IPS-NIHi7 (cell line): ENCODE results near the gene MYBPC2.

Source experiments
- DNase-seq: peaks from one replicate; pipeline ENCODE4 v3.0.0; 2012; ENCODE audit warnings: mixed read lengths; ENCODE audit errors: extremely low spot score

MYBPC2 gene

DNA sequence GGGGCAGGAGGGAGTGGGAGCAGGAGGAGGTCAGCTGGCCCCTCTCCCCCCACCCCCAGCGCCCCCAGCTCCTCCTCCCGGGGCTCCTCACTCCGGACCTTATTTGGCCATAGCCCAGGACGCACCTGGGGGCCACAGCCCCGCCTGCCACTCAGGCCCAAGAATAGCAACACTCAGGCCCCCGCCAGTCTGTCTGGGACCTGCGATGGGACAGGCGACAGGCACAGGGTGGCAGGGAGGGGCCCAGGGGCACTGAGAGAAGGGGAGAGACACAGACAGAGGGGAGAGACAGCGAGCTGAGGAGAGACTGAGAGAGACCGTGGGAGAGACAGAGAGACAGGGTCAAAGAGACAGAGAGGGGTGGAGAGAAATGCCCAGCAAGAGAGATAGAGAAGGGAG, 68.1 kb downstream of the MYBPC2 start:
- no peak for DNase-seq

DNA sequence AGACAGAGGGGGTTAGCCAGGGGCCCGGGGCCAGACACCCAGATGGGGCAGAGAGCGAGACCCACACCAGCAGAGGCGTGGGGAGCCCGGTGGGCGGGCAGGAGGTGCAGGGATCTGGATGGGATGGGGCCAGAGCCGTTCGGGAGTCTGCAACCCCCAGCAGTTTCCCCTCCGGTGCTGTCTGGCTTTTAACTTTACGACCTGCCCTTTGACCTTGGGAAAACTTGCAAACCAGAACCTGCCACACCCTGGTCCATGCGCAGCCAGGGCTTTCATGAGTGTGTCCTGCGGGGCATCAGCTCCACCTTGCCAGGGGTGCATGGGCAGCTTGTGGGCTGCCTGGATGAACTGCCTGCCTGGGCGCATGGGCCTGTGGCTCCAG, 68.5 kb downstream of the MYBPC2 start:
- DNase-seq, result no peak

DNA sequence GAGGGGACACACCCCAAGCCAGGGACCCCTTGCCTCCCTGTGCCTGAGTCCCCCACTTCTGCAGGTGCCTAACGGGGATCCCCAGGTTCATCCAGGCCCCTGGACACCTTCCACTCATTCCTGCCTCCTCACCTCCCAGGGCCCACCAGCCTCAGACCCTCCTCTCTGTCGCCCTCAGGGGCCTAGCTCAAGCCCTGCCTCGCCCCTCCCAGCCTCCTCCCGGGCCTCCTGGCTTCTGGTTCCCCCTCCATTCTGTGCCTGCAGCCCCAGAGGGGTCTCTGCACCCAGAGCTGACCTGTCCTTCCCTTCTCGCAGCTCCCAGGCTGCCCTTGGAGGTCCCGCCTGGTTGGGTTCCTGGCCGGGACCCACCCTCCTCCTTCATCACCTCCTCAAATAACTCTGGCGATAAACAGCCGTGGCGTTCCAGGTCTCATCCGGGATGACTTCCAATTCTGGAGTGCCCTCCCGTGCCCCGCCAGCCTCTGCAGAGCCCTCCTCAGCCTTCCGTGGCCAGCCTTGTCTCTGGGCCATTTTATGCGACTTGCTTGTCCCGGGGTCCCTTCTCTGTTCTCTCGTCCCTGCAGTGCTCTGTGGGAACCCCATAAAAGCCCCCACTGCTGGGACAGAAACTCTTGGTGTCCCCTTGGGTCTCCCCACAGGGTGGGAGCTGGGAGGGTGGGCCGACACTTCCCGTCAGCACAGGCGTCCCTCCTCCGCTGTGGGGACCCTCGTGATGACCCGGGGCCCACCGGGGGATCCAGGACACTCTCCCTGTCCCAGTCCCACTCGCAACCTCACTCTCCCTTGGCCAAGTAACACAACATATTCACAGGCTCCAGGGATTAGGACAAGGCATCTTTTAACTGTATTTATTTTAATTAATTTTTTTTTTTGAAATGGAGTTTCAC, 69.1 kb downstream of the MYBPC2 start:
- DNase-seq, result no peak

DNA sequence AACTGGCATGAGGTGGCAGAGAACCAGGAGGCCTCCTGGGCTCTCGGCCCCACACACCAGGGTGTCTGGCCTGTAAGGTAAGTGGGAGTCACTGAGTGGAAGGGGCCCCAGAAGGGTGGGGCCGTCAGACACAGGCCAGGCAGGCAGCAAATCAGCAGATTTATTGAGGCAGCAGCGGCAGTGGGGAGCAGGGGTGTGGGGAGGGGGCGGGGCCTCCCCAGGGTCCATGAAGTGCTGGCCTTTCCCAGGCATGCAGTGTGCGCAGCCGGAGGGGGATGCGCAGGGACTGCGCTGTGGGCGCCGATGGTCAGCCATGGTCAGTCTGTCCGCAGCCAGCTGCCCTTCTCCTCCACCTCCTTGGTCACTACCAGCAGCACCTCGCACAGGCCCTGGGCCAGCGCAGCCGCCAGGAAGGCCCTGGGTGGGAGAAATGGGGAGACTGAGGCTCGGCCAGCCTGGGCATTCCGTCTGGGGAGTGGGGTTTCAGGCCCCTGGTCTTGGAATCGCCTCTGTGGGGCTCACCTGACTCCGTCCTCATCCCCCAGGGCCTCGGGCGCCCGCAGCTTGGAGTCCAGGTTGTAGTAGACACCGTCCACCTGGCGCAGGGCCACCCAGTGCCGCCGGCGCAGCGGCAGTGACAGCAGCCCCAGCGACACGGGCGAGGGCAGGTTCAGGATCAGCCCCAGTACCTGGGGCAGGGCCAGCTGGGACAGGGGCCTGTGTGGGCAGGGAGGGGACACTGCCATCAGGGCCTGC, 73.3 kb downstream of the MYBPC2 start:
- no peak for DNase-seq

DNA sequence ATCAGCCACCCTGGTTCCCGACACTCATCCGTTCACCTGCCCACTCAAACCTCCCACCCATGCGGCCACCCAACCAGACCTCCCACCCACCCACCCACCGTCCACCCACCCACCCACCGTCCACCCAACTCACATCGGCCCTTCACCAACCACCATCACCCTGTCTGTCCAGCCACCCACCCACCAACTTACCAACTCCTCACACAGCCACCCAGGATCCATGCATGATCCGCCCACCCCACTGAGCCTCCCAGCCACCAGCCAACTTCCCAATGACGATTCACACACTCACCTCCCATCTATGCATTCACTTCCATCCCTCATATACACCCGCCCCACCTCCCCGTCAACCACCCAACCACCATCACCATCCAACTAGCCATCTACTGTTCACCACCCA, 74.0 kb downstream of the MYBPC2 start:
- no peak for DNase-seq

DNA sequence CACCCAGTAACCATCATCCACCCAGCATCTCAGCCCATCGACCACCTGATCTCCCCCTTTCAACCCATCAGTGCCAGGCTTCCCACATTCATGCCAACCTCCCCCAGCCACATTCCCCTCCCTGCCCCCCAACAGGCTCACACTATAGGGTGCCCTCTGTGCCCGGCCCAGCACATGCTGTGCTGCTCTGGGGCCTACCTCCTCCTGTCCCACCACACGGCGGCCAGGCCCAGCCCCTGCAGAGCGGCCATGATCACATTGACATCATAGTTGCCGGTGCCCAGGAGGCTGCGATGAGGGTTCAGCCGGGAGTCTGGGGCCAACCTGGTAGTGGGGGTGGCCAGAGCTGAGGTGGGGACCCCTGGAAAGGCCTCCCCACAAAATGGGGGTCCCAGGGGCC, 74.7 kb downstream of the MYBPC2 start:
- no peak for DNase-seq

DNA sequence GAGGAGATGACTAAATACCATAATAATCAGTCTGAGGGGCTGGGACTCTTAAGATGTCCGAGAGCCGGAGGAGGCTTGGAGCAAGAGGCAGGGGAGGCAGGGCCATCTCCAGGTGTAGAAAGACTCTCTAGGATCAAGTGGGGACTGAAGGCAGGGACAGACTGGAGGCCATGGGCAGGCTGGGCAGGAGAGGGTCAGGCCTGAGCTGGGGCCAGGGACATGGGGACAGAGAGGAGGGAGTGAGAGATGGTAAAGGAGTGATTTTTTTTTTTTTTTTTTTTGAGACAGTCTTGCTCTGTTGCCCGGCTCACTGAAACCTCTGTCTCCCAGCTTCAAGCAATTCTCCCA, 76.1 kb downstream of the MYBPC2 start:
- DNase-seq, result no peak

DNA sequence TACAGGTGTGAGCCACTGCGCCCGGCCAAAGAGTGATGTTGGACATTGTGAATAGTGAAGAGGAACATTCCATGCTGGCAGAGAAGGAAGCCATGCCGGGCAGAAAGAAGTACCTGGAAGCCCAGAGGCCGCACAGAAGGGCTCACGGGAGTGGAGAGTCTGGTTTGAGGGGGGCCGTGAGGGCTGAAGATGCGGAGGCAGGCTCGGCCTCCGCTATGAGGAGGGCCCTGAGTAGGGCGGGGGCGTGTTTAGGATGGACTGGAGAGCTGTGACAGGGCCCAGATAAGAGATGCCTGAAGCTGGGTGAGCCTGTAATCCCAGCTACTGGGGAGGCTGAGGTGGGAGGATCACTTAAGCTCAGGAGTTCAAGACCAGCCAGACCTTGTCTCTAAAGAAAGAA, 76.7 kb downstream of the MYBPC2 start:
- no peak for DNase-seq

DNA sequence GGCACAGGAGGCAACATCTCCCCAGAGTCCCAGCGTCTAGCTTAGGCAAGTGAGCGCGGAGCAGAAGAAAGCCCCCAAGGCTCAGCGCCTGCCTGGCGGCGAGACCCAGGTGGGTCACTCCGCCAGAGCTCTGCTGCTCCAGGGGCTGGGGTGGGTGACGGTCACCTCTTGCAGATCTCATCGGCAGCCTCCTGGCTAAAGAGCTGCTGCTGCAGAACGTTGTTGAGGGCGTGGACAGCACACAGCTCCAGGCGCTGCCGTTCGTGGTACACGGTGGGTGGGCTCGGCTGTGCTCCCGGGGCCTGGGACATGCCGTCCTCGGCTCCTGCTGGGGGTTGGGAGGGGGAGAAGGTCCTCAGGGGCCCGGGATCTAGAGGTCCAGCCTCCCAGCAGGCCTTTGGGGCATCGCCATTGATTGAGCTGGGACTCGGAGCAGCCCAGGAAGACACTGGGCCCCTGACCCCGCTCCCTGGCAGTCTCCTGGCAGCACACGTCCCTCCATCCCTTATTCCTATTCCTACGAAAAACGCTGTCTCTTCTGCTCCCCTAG, 77.5 kb downstream of the MYBPC2 start:
- no peak for DNase-seq

DNA sequence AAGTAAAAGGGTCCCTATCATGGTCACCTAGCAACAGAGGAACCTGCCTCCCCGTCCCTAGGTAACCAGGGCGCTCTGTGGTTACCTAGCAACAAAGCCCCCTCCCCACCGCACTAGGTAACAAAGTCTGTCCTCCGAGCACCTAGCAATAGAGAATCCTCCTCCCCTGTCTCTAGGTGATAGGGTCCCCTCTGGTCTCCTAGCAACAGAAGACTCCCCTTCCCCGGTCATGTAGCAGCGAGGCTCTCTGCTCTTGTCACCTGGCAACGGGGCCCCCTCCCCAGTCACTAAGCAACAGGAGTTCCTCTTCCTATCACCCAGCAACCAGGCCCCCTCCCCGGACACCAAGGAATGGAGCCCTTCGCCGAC, 78.0 kb downstream of the MYBPC2 start:
- DNase-seq, result peak; percentile 76

DNA sequence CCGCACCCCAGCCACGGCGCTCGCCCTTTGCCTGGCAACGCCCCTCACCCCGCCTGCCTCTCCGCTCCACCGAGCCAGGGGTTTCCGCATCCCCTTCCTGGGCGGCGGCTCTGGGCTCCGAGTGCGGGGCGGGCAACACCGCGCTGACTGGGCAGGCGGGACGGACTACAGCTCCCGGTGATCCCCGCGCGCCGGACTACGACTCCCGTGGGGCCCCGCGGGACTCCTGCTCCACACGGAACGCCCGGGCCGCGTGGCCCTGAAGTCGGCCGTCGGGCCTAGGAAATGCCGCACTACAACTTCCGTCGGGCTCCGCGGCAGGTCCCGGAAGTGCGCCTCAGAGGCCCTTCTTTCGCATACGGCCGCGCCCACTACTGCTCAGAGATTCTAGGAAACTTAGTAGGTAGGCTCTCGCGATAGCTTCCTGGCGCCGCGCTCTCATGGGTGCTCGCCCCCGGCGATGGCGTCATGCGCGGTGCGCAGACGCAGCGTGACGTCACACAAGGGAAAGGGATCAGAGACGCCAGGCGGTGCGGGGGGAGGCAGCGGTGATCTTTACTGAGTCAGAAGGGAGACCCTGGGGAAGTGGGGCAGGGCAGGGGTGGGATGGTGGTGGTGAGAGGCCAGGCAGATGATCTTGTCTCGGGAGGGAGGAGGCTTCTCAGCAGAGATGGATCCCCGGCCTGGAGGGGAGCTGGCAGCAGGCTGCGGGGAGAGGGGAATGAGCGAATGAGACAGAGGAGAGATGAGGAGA, 78.6 kb downstream of the MYBPC2 start, which contains the start of gene JOSD2:
Gene JOSD2 (minus strand): TSS at position 123 of the 754 bp plus-strand sequence. CDS start 760 bp downstream, outside the sequence.
- peak; percentile 98 for DNase-seq

DNA sequence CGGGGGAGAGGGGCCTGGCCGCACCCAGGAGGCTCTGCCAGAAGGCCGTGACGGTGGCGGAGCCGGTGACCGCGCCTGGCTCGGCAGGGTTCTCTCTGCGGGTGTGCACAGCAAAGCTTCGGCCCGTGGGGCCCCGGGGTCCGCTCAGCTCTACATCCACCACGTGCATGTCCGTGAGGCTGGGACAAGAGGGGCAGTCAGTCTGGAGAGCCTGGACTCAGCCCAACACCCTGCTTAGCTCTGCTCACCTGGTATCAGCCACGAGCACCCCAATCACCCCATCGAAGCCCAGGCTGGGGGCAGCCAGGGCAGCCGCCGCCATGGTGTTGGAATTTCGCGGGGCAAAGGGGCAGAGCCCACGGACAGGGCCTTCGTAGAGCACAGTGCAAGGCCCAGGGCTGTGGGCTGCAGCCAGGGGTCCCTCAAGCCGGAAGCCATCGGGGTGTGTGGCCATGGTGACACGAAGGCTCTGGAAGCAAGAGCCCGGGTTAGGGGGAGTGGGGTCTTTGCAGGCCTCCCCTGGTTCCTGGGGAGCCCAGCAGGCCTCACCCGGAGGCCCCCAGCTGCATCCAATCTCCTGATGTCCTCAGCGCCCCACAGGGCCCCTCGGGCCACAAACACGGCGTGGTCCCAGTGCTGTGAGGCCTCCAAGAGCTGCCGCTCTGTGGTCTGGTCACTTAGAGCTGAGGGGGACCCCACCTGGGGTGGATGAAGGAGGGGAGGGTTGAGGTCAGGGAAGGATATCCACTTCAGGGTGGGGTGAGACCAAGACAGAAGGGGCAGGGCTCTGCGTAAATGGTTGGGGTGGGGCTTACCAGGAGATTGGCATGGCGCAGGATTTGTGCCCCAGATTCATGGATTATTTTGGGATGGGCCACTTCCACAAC, 79.7 kb downstream of the MYBPC2 start:
- DNase-seq, result no peak

DNA sequence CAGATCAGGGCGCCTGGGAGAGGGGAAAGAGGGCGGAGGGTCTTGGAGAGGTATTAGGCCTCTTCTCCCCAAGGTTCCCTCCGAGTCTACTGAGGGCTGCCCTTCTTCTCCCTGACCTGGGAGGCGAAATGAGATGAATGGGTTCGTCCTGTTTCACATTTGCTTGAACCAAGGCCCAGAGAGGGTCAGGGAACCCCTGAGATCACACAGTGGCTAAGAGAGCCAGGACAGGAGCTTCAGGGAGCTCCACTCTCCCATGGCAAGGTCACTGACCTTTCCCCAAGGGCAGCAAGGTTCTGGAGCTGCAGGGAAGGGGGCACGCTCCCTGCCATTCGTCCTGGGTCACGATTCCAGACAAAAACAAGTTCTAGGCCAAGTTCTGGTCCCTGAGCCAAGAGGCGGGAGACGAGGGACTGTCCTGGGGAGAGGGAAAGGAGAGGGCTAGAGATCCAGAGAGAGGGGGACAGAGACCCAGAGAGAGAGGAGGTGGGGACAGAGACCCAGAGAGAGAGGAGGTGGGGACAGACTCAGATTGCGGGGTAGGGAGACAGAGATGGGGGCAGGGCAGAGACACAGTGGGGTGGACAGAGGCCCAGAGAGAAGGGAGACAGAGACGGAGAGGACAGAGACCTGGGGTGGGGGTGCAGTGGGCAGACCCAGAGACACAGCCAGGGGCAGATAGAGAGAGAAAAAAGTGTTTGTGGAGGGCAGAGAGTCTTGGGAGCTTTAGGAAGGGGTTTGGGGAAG, 80.5 kb downstream of the MYBPC2 start:
- DNase-seq, result no peak

DNA sequence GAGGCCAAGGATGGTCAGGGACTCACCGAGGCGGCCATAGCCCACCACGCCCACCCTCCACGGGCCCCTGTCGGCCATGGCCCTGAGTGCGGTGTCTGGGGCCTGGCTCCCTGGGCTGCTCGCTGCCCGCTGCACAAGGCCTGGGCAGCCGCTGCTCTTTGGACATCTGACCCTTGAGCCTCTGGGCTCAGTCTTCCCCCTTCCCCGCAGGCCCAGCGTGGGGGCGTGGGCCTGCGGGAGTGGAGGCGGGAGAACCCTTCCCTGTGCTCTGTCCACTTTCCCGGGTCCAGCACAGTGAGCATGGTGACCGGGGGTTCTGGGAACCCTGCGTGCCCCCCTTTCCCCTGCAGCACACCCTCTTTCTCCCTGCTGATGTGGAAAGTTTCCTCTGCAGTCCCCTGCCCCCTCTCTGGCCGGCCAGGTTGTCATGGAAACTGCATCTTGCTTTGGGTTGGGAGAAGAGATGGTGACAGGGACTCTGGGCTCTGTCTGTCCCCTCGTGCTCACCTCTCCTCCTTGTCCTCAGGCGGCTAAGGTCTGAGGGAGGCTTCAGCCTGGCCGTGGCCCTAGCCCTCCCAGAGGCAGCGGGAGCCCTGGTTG, 81.2 kb downstream of the MYBPC2 start, which contains the start of gene ASPDH:
Gene ASPDH (minus strand): TSS at position 168 of the 600 bp plus-strand sequence. CDS start 90 bp downstream, at position 78.
- DNase-seq, result no peak

DNA sequence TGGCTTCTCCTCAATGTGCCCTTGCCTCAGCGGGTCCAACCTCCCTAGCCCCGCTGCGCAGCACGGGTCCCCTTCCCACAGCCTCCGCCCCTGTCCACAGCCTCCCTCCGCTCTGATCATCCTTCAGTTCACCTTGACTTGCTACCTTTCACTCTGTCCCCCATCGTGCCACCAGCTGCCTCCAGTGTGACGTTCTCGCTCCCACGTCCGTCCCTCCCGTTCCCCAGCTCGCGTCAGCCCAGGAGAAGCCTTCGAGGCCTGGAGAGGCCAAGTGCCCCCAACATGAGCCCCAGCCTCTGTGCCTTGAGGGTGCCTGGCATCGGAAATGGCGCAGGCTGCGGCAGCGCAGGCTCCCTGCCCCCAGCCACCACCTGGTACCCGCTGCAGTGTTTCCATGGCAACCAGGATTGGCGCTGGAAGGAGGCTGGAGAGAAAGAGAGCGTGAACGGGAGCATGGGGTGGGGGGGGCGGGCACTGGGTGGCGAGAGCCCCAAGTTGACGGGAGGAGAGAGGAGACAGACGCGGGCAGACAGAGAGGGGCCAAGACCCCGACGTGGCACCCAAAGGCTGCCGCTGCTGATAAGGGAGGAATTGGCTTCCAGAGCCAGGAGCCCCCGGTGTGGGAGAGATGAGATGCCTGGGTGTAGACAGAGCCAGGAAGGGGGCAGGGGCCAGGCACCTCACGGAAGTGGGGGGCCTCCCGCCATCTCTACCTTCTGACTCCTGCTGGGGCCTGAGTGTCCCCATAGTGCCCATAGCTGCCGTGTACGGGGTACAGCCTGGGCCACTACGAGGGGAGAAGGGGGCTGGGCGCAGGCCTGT, 81.9 kb downstream of the MYBPC2 start:
- DNase-seq, result no peak

DNA sequence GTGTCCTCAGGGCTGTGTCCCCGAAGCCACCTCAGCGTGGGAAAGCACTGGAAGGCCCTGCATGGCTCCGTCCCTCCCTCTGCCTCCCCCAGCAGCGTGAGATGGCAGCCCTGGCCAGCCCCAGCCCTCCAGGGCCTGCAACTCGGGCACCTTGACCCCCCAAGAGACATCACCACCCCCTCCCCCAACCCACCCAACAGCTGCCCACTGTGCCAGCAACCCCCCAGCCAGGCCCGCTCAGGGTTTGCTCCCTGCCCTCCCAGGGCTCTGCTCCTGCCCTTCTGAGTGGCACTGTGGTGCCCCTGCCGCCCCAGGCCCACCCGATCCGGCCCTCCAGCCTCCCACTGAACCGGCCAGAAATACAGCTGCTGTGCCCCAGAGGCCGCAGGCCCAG, 82.5 kb downstream of the MYBPC2 start:
- DNase-seq, result no peak
